ENCODE measurements around the gene MCMBP. TPM values are rescaled to one million over a fixed set of nuclear protein-coding genes. Genes with fewer than 3 reads are reported as not detected.
A peak's percentile ranks its signal among the peaks of the same experiment; 100 is the strongest.

MCMBP gene
- total and polyA plus RNA-seq, 12 donors, result 9.2 to 41.9 (median 27.3) TPM

- Histone ChIP-seq H3K36me3 (peaks cover 0 to 100% (median 35%) of the 10 kb centered on the region in 9 donors), H3K4me1 (no peaks in the 10 kb centered on the region)
Measured at GRCh38 chr10:119852822-119853221, 19.8 kb downstream of the MCMBP start.

GRCh38 chr10:119852277-119852676 lies 20.4 kb downstream of the MCMBP start:
- ATAC-seq (no peak), DNase-seq (no peak)
- Histone ChIP-seq H3K27ac (no peak overlapping the region), H3K4me1 (no peaks in the 10 kb centered on the region), H3K9me3 (no peaks in the 10 kb centered on the region), H3K4me3 (no peak overlapping the region), H3K27me3 (no peaks in the 10 kb centered on the region), H3K36me3 (peaks cover 0 to 100% (median 34%) of the 10 kb centered on the region in 9 donors)
- 95 to 97% methylated on average over 6 of the region's 6 CpGs for WGBS, 2 donors
- intact Hi-C loops (cut with DNase I), result loop anchor here in 4 of 10 donors (10.0 kb wide), 5 partner anchors 73 to 247 kb away; no protein-coding TSS in a partner anchor
- TF ChIP-seq CTCF (IDR thresholded peaks at IDR 0.05), result no peak

More at GRCh38 chr10:119852822-119853221, 19.8 kb downstream of the MCMBP start:
- ATAC-seq (no peak), DNase-seq (no peak)
- no peaks in the 10 kb centered on the region for H3K9me3 ChIP-seq
- no peak overlapping the region for H3K27ac ChIP-seq
- no peak for TF ChIP-seq CTCF (IDR thresholded peaks at IDR 0.05)
- H3K4me3 ChIP-seq, result no peak overlapping the region
- intact Hi-C loops (cut with DNase I), result loop anchor here in 4 of 10 donors (10.0 kb wide), 5 partner anchors 72 to 248 kb away; no protein-coding TSS in a partner anchor
- 90 to 91% methylated on average over 6 of the region's 6 CpGs for WGBS, 2 donors
- no peaks in the 10 kb centered on the region for H3K27me3 ChIP-seq

- 94% methylated on average over 3 of the region's 3 CpGs for WGBS, 2 donors
- intact Hi-C loops (cut with DNase I), result loop anchor here in 6 of 10 donors (10.0 kb wide), 6 partner anchors 55 to 245 kb away; no protein-coding TSS in a partner anchor
- H3K4me1 ChIP-seq, result peaks cover 0 to 16% (median 0%) of the 10 kb centered on the region in 9 donors
- peaks cover 0 to 100% (median 42%) of the 10 kb centered on the region in 9 donors for H3K36me3 ChIP-seq
- no peaks in the 10 kb centered on the region for H3K9me3 ChIP-seq
- H3K27ac ChIP-seq, result no peak overlapping the region
- TF ChIP-seq CTCF (IDR thresholded peaks at IDR 0.05), result no peak
- ATAC-seq (no peak), DNase-seq (no peak)
- H3K4me3 ChIP-seq, result no peak overlapping the region
- no peaks in the 10 kb centered on the region for H3K27me3 ChIP-seq
Measured at GRCh38 chr10:119849944-119850343, 22.7 kb downstream of the MCMBP start.

GRCh38 chr10:119849031-119849789 lies 23.4 kb downstream of the MCMBP start:
- H3K9me3 ChIP-seq, result no peaks in the 10 kb centered on the region
- no peaks in the 10 kb centered on the region for H3K27me3 ChIP-seq
- DNase-seq, result no peak
- H3K4me1 ChIP-seq, result peaks cover 0 to 16% (median 0%) of the 10 kb centered on the region in 9 donors
- ATAC-seq, result no peak
- WGBS, 2 donors, result 74 to 76% methylated on average over 6 of the region's 6 CpGs
- H3K27ac ChIP-seq, result peak overlapping the region in 1 of 10 donors; percentile 12
- intact Hi-C loops (cut with DNase I), result loop anchor here in 2 of 10 donors (10.0 kb wide), 2 partner anchors 54 to 94 kb away; no protein-coding TSS in a partner anchor
- TF ChIP-seq CTCF (IDR thresholded peaks at IDR 0.05), result no peak
- no peak overlapping the region for H3K4me3 ChIP-seq
- H3K36me3 ChIP-seq, result peaks cover 0 to 100% (median 42%) of the 10 kb centered on the region in 9 donors

Data from heart right ventricle (tissue), 16 donors.